Activated naive CD8-positive, alpha-beta T cell treated with anti-CD3 and anti-CD28 coated beads, Interleukin-2, amount 10 ng/mL, durations not matched to agents 7 days and 5 days (primary cell): ENCODE measurements around the gene MYLK4. TPM values are rescaled to one million over a fixed set of nuclear protein-coding genes. Genes with fewer than 3 reads are reported as not detected.

Experiments used
- ATAC-seq: fragments of 150-1000 bp; cut with Tn5 transposase; one replicate; pipeline ENCODE4 v1.10.0; 2021; ENCODE audit warnings: low read depth, moderate library complexity
- POLR2A ChIA-PET: fragments of 350-600 bp; sonication (Branson Sonifier 250); formaldehyde crosslinking; loops from one replicate; lab custom pipeline; 2021; ENCODE audit warnings: antibody characterized with exemption; lab: Charles Lee
- DNase-seq: peaks from one replicate; pipeline ENCODE4 v3.0.0; 2021
- H3K27ac Mint-ChIP-seq: one replicate; pipeline ENCODE4 v1.8.0; 2022; ENCODE audit warnings: mild to moderate bottlenecking, mixed read lengths
- H3K27me3 Mint-ChIP-seq: one replicate; pipeline ENCODE4 v1.8.0; 2022; ENCODE audit warnings: mild to moderate bottlenecking, moderate library complexity, mixed read lengths
- H3K36me3 Mint-ChIP-seq: one replicate; pipeline ENCODE4 v1.8.0; 2021; ENCODE audit warnings: mild to moderate bottlenecking, mixed read lengths
- H3K4me1 Mint-ChIP-seq: one replicate; pipeline ENCODE4 v1.8.0; 2021; ENCODE audit warnings: mixed read lengths
- H3K4me3 Mint-ChIP-seq: one replicate; pipeline ENCODE4 v1.8.0; 2022; ENCODE audit warnings: mild to moderate bottlenecking, moderate library complexity, mixed read lengths
- H3K9me3 Mint-ChIP-seq: one replicate; pipeline ENCODE4 v1.8.0; 2021; ENCODE audit warnings: mixed read lengths
- total RNA-seq, 2 experiments: library from RNA; stranded (reverse); gene quantifications; one replicate each; pipeline ENCODE4 v1.2.3, GENCODE V29; 2021

MYLK4 gene
- total RNA-seq, 2 experiments from 2014 or later, result 0.33 to 0.62 TPM

GRCh38 chr6:2661651-2662050 is 89.1 kb downstream of the MYLK4 start:
- Mint-ChIP-seq H3K27ac (no peak overlapping the region), H3K4me3 (no peak overlapping the region), H3K9me3 (peaks cover 1% of the 10 kb centered on the region), H3K4me1 (no peaks in the 10 kb centered on the region), H3K36me3 (no peaks in the 10 kb centered on the region), H3K27me3 (peaks cover 9% of the 10 kb centered on the region)
- no peak for DNase-seq
- POLR2A ChIA-PET, result no interaction called here
- ATAC-seq, result no peak

- H3K4me1 Mint-ChIP-seq, result no peaks in the 10 kb centered on the region
- DNase-seq, result no peak
- peaks cover 1% of the 10 kb centered on the region for H3K9me3 Mint-ChIP-seq
- no peak overlapping the region for H3K27ac Mint-ChIP-seq
- H3K27me3 Mint-ChIP-seq, result peaks cover 9% of the 10 kb centered on the region
- POLR2A ChIA-PET, result no interaction called here
- ATAC-seq, result no peak
- no peak overlapping the region for H3K4me3 Mint-ChIP-seq
- H3K36me3 Mint-ChIP-seq, result no peaks in the 10 kb centered on the region
These were observed 90.8 kb downstream of the MYLK4 start for GRCh38 chr6:2659882-2660281.

- Mint-ChIP-seq H3K36me3 (no peaks in the 10 kb centered on the region), H3K27ac (no peak overlapping the region), H3K4me3 (no peak overlapping the region), H3K9me3 (peaks cover 1% of the 10 kb centered on the region), H3K27me3 (peaks cover 9% of the 10 kb centered on the region), H3K4me1 (no peaks in the 10 kb centered on the region)
- DNase-seq (no peak), ATAC-seq (no peak)
- POLR2A ChIA-PET, result no interaction called here
These were observed 91.3 kb downstream of the MYLK4 start for GRCh38 chr6:2659381-2659780.

GRCh38 chr6:2658788-2659187 is 91.9 kb downstream of the MYLK4 start:
- ATAC-seq, result no peak

GRCh38 chr6:2656460-2657079 is 94.2 kb downstream of the MYLK4 start:
- Mint-ChIP-seq H3K9me3 (no peaks in the 10 kb centered on the region), H3K36me3 (no peaks in the 10 kb centered on the region), H3K4me3 (no peak overlapping the region), H3K27ac (no peak overlapping the region), H3K27me3 (peaks cover 22% of the 10 kb centered on the region), H3K4me1 (no peaks in the 10 kb centered on the region)
- ATAC-seq (no peak), DNase-seq (no peak)
- POLR2A ChIA-PET, result no interaction called here

More at GRCh38 chr6:2658788-2659187, 91.9 kb downstream of the MYLK4 start:
- Mint-ChIP-seq H3K4me3 (no peak overlapping the region), H3K36me3 (no peaks in the 10 kb centered on the region), H3K9me3 (peaks cover 1% of the 10 kb centered on the region), H3K4me1 (no peaks in the 10 kb centered on the region), H3K27me3 (peaks cover 6% of the 10 kb centered on the region), H3K27ac (no peak overlapping the region)
- DNase-seq, result no peak
- POLR2A ChIA-PET, result no interaction called here

GRCh38 chr6:2655844-2656433 is 94.8 kb downstream of the MYLK4 start:
- Mint-ChIP-seq H3K9me3 (no peaks in the 10 kb centered on the region), H3K27ac (no peak overlapping the region), H3K36me3 (no peaks in the 10 kb centered on the region), H3K27me3 (peaks cover 22% of the 10 kb centered on the region), H3K4me1 (no peaks in the 10 kb centered on the region), H3K4me3 (no peak overlapping the region)
- POLR2A ChIA-PET, result no interaction called here
- DNase-seq (no peak), ATAC-seq (no peak)

GRCh38 chr6:2653369-2654032 is 97.2 kb downstream of the MYLK4 start:
- Mint-ChIP-seq H3K36me3 (no peaks in the 10 kb centered on the region), H3K9me3 (no peaks in the 10 kb centered on the region), H3K27ac (no peak overlapping the region), H3K4me3 (no peak overlapping the region), H3K4me1 (no peaks in the 10 kb centered on the region), H3K27me3 (peaks cover 33% of the 10 kb centered on the region)
- no peak for DNase-seq
- no peak for ATAC-seq
- POLR2A ChIA-PET, result no interaction called here

GRCh38 chr6:2652611-2653010 is 98.1 kb downstream of the MYLK4 start:
- peaks cover 36% of the 10 kb centered on the region for H3K27me3 Mint-ChIP-seq

GRCh38 chr6:2651961-2652360 is 98.8 kb downstream of the MYLK4 start:
- Mint-ChIP-seq H3K27ac (no peak overlapping the region), H3K4me3 (no peak overlapping the region), H3K4me1 (no peaks in the 10 kb centered on the region), H3K36me3 (no peaks in the 10 kb centered on the region), H3K27me3 (peaks cover 38% of the 10 kb centered on the region), H3K9me3 (no peaks in the 10 kb centered on the region)
- POLR2A ChIA-PET, result no interaction called here
- ATAC-seq (no peak), DNase-seq (no peak)

More at GRCh38 chr6:2652611-2653010, 98.1 kb downstream of the MYLK4 start:
- no peak overlapping the region for H3K4me3 Mint-ChIP-seq
- H3K9me3 Mint-ChIP-seq, result no peaks in the 10 kb centered on the region
- no peak for DNase-seq
- POLR2A ChIA-PET, result no interaction called here
- no peaks in the 10 kb centered on the region for H3K36me3 Mint-ChIP-seq
- H3K4me1 Mint-ChIP-seq, result no peaks in the 10 kb centered on the region
- H3K27ac Mint-ChIP-seq, result no peak overlapping the region
- ATAC-seq, result no peak

- Mint-ChIP-seq H3K36me3 (no peaks in the 10 kb centered on the region), H3K4me3 (no peak overlapping the region), H3K9me3 (no peaks in the 10 kb centered on the region), H3K4me1 (no peaks in the 10 kb centered on the region), H3K27me3 (peaks cover 38% of the 10 kb centered on the region), H3K27ac (no peak overlapping the region)
- DNase-seq, result no peak
- ATAC-seq, result no peak
- POLR2A ChIA-PET, result no interaction called here
These were observed 99.2 kb downstream of the MYLK4 start for GRCh38 chr6:2651536-2651935.

- Mint-ChIP-seq H3K4me3 (no peak overlapping the region), H3K27me3 (peaks cover 42% of the 10 kb centered on the region), H3K27ac (no peak overlapping the region), H3K4me1 (peaks cover 2% of the 10 kb centered on the region), H3K9me3 (no peaks in the 10 kb centered on the region), H3K36me3 (no peaks in the 10 kb centered on the region)
- DNase-seq (no peak), ATAC-seq (no peak)
- POLR2A ChIA-PET, result no interaction called here
These were observed 104.4 kb downstream of the MYLK4 start for GRCh38 chr6:2646346-2646745.

- H3K36me3 Mint-ChIP-seq, result no peaks in the 10 kb centered on the region
- ATAC-seq, result no peak
These were observed 106.7 kb downstream of the MYLK4 start for GRCh38 chr6:2643935-2644539.

GRCh38 chr6:2643130-2643529 is 107.6 kb downstream of the MYLK4 start:
- ATAC-seq (no peak), DNase-seq (no peak)
- Mint-ChIP-seq H3K9me3 (no peaks in the 10 kb centered on the region), H3K27me3 (peaks cover 40% of the 10 kb centered on the region), H3K36me3 (no peaks in the 10 kb centered on the region), H3K27ac (no peak overlapping the region), H3K4me3 (no peak overlapping the region), H3K4me1 (peaks cover 8% of the 10 kb centered on the region)
- POLR2A ChIA-PET, result no interaction called here

More at GRCh38 chr6:2643935-2644539, 106.7 kb downstream of the MYLK4 start:
- Mint-ChIP-seq H3K9me3 (no peaks in the 10 kb centered on the region), H3K4me3 (no peak overlapping the region), H3K27me3 (peaks cover 49% of the 10 kb centered on the region), H3K27ac (no peak overlapping the region), H3K4me1 (peaks cover 8% of the 10 kb centered on the region)
- POLR2A ChIA-PET, result no interaction called here
- no peak for DNase-seq
